Measurements from ENCODE around the gene ITGB8. TPM values are rescaled to one million over a fixed set of nuclear protein-coding genes. Genes with fewer than 3 reads are reported as not detected.

Gene ITGB8
- polyA plus RNA-seq, 1 donor from 2014 or later = 12.2 TPM

GRCh38 chr7:20296444-20296843 lies 34.3 kb upstream of the ITGB8 start:
- no peaks in the 10 kb centered on the region for H3K9me2 ChIP-seq (ENCODE audit: insufficient read depth, low read length)
- H3K4me3 ChIP-seq (ENCODE audit: low read length) = no peak overlapping the region
- no peak overlapping the region for H3K4me2 ChIP-seq (ENCODE audit: low read length)
- H3K36me3 ChIP-seq (ENCODE audit: insufficient read depth, low read length) = no peaks in the 10 kb centered on the region
- no peaks in the 10 kb centered on the region for H3K27me3 ChIP-seq (ENCODE audit: insufficient read depth, low read depth, low read length)
- H3F3A ChIP-seq (ENCODE audit: insufficient read depth, low read length, poor library complexity, severe bottlenecking) = no peaks in the 10 kb centered on the region
- H3K79me2 ChIP-seq (replicated peaks; ENCODE audit: insufficient read depth, low read length) = no peaks in the 10 kb centered on the region
- no peaks in the 10 kb centered on the region for H3K9me3 ChIP-seq (ENCODE audit: low read length)
- TF ChIP-seq EZH2 (IDR thresholded peaks at IDR 0.05; ENCODE audit: borderline replicate concordance, insufficient read depth, low read length, poor library complexity, severe bottlenecking) (no peak), CTCF (IDR thresholded peaks at IDR 0.05; ENCODE audit: poor library complexity, severe bottlenecking) (no peak), SMC3 (conservative IDR thresholded peaks at IDR 0.05; ENCODE audit: poor library complexity) (no peak), MXI1 (conservative IDR thresholded peaks at IDR 0.05; ENCODE audit: poor library complexity, severe bottlenecking) (no peak), REST (IDR thresholded peaks at IDR 0.05; ENCODE audit: borderline replicate concordance) (no peak), RAD21 (conservative IDR thresholded peaks at IDR 0.05) (no peak), EP300 (conservative IDR thresholded peaks at IDR 0.05; ENCODE audit: poor library complexity, severe bottlenecking) (no peak), POLR2AphosphoS5 (IDR thresholded peaks at IDR 0.05) (no peak)
- no peaks in the 10 kb centered on the region for H4K20me1 ChIP-seq (ENCODE audit: insufficient read depth)
- H3K9ac ChIP-seq (ENCODE audit: low read length) = no peak overlapping the region
- no peak overlapping the region for H2AFZ ChIP-seq (ENCODE audit: low read depth, low read length)
- no peak overlapping the region for H3K27ac ChIP-seq (ENCODE audit: low read length)

- Histone ChIP-seq H3K27ac (ENCODE audit: low read length) (no peak overlapping the region), H3F3A (ENCODE audit: insufficient read depth, low read length, poor library complexity, severe bottlenecking) (no peaks in the 10 kb centered on the region), H4K20me1 (ENCODE audit: insufficient read depth) (no peaks in the 10 kb centered on the region), H3K9ac (ENCODE audit: low read length) (no peak overlapping the region), H3K4me3 (ENCODE audit: low read length) (no peak overlapping the region), H2AFZ (ENCODE audit: low read depth, low read length) (no peak overlapping the region), H3K79me2 (replicated peaks; ENCODE audit: insufficient read depth, low read length) (no peaks in the 10 kb centered on the region), H3K27me3 (ENCODE audit: insufficient read depth, low read depth, low read length) (no peaks in the 10 kb centered on the region), H3K36me3 (ENCODE audit: insufficient read depth, low read length) (no peaks in the 10 kb centered on the region), H3K4me2 (ENCODE audit: low read length) (no peak overlapping the region), H3K9me2 (ENCODE audit: insufficient read depth, low read length) (no peaks in the 10 kb centered on the region), H3K9me3 (ENCODE audit: low read length) (no peaks in the 10 kb centered on the region)
- TF ChIP-seq EP300 (conservative IDR thresholded peaks at IDR 0.05; ENCODE audit: poor library complexity, severe bottlenecking) (no peak), RAD21 (conservative IDR thresholded peaks at IDR 0.05) (no peak), POLR2AphosphoS5 (IDR thresholded peaks at IDR 0.05) (no peak), TAF1 (IDR thresholded peaks at IDR 0.05; ENCODE audit: low read depth) (no peak), CTCF (IDR thresholded peaks at IDR 0.05; ENCODE audit: poor library complexity, severe bottlenecking) (no peak), REST (IDR thresholded peaks at IDR 0.05; ENCODE audit: borderline replicate concordance) (no peak), SMC3 (conservative IDR thresholded peaks at IDR 0.05; ENCODE audit: poor library complexity) (no peak), EZH2 (IDR thresholded peaks at IDR 0.05; ENCODE audit: borderline replicate concordance, insufficient read depth, low read length, poor library complexity, severe bottlenecking) (no peak), MXI1 (conservative IDR thresholded peaks at IDR 0.05; ENCODE audit: poor library complexity, severe bottlenecking) (no peak)
These were observed 33.8 kb upstream of the ITGB8 start for GRCh38 chr7:20296901-20297300.
